H9 (cell line): ENCODE measurements around the gene DOK1. TPM values are rescaled to one million over a fixed set of nuclear protein-coding genes. Genes with fewer than 3 reads are reported as not detected.

Source experiments
- DNase-seq: peaks from one replicate; pipeline ENCODE4 v3.0.0-alpha.2; 2017
- H2AFZ ChIP-seq: one replicate; pipeline ENCODE4 v1.6.1; 2013; ENCODE audit warnings: mild to moderate bottlenecking, low read length, control low read depth, moderate library complexity
- H2AK5ac ChIP-seq: 2 replicates; pipeline ENCODE4 v1.6.1; 2013; ENCODE audit warnings: low read length, control low read depth, mixed read lengths; ENCODE audit not compliant: insufficient read length
- H2BK120ac ChIP-seq: one replicate; pipeline ENCODE4 v1.6.1; 2013; ENCODE audit warnings: low read depth, mild to moderate bottlenecking, low read length, control low read depth, inconsistent platforms; ENCODE audit not compliant: poor library complexity, severe bottlenecking
- H2BK12ac ChIP-seq: 2 replicates; pipeline ENCODE4 v1.6.1; 2013; ENCODE audit warnings: low read length, control low read depth, mixed read lengths, low read depth; ENCODE audit not compliant: insufficient read length
- H2BK15ac ChIP-seq: 2 replicates; pipeline ENCODE4 v1.6.1; 2013; ENCODE audit warnings: low read depth, low read length, control low read depth
- H2BK20ac ChIP-seq: one replicate; pipeline ENCODE4 v1.6.1; 2013; ENCODE audit warnings: low read depth, mild to moderate bottlenecking, low read length, control low read depth, inconsistent platforms; ENCODE audit not compliant: poor library complexity, severe bottlenecking
- H2BK5ac ChIP-seq: 2 replicates; pipeline ENCODE4 v1.6.1; 2013; ENCODE audit warnings: low read length, control low read depth, mixed read lengths; ENCODE audit not compliant: insufficient read length
- H3K14ac ChIP-seq: 2 replicates; pipeline ENCODE4 v1.6.1; 2013; ENCODE audit warnings: low read length, control low read depth; ENCODE audit not compliant: insufficient read depth
- H3K18ac ChIP-seq: 2 replicates; pipeline ENCODE4 v1.6.1; 2013; ENCODE audit warnings: low read depth, mild to moderate bottlenecking, mixed read lengths, low read length, control low read depth; ENCODE audit not compliant: insufficient read length
- H3K23ac ChIP-seq: 2 replicates; pipeline ENCODE4 v1.6.1; 2013; ENCODE audit warnings: low read length, control low read depth, mixed read lengths, low read depth; ENCODE audit not compliant: insufficient read length
- H3K23me2 ChIP-seq: 2 replicates; pipeline ENCODE4 v1.6.1; 2013; ENCODE audit warnings: low read depth, mild to moderate bottlenecking, mixed read lengths, low read length, control low read depth; ENCODE audit not compliant: insufficient read length, poor library complexity, severe bottlenecking
- H3K27ac ChIP-seq: 2 replicates; pipeline ENCODE4 v1.5.1; 2013; ENCODE audit warnings: low read length, control low read depth, mixed read lengths, low read depth; ENCODE audit not compliant: insufficient read length
- H3K27me3 ChIP-seq: 2 replicates; pipeline ENCODE4 v1.6.1; 2013; ENCODE audit warnings: low read length, control low read depth, inconsistent platforms; ENCODE audit not compliant: insufficient read depth
- H3K4ac ChIP-seq: 2 replicates; pipeline ENCODE4 v1.6.1; 2013; ENCODE audit warnings: low read depth, mild to moderate bottlenecking, control low read depth, inconsistent platforms, low read length, moderate library complexity
- H3K4me1 ChIP-seq: 2 replicates; pipeline ENCODE4 v1.6.1; 2013; ENCODE audit warnings: low read length, control low read depth, inconsistent platforms; ENCODE audit not compliant: insufficient read depth
- H3K4me2 ChIP-seq: 2 replicates; pipeline ENCODE4 v1.6.1; 2013; ENCODE audit warnings: low read length, control low read depth, mixed read lengths; ENCODE audit not compliant: insufficient read length, insufficient read depth
- H3K56ac ChIP-seq: 2 replicates; pipeline ENCODE4 v1.6.1; 2013; ENCODE audit warnings: low read depth, mild to moderate bottlenecking, mixed read lengths, low read length, control low read depth; ENCODE audit not compliant: insufficient read length
- H3K79me1 ChIP-seq: 2 replicates; pipeline ENCODE4 v1.6.1; 2013; ENCODE audit warnings: low read depth, mild to moderate bottlenecking, moderate library complexity, low read length, control low read depth, inconsistent platforms; ENCODE audit not compliant: insufficient read depth, poor library complexity, severe bottlenecking
- H3K79me2 ChIP-seq: 2 replicates; pipeline ENCODE4 v1.6.1; 2013; ENCODE audit warnings: low read length, control low read depth, inconsistent platforms; ENCODE audit not compliant: insufficient read depth
- H3K9ac ChIP-seq: 2 replicates; pipeline ENCODE4 v1.6.1; 2013; ENCODE audit warnings: low read length, control low read depth, mixed read lengths; ENCODE audit not compliant: insufficient read length; ENCODE audit errors: extremely low read depth
- H3K9me3 ChIP-seq: one replicate; pipeline ENCODE4 v1.6.1; 2013; ENCODE audit warnings: low read depth, low read length, inconsistent platforms; ENCODE audit not compliant: control insufficient read depth
- H3T11ph ChIP-seq: one replicate; pipeline ENCODE4 v1.6.1; 2013; ENCODE audit warnings: mild to moderate bottlenecking, low read length, control low read depth, inconsistent platforms
- H4K20me1 ChIP-seq: one replicate; pipeline ENCODE4 v1.6.1; 2013; ENCODE audit not compliant: control insufficient read depth, insufficient read length, insufficient read depth
- H4K5ac ChIP-seq: 2 replicates; pipeline ENCODE4 v1.6.1; 2013; ENCODE audit warnings: low read depth, mild to moderate bottlenecking, mixed read lengths, low read length, control low read depth; ENCODE audit not compliant: insufficient read length
- H4K8ac ChIP-seq: replicated peaks from 2 replicates; pipeline ENCODE4 v1.6.1; 2013; ENCODE audit warnings: low read length, control low read depth, mixed read lengths, low read depth; ENCODE audit not compliant: insufficient read length
- H4K91ac ChIP-seq: 2 replicates; pipeline ENCODE4 v1.6.1; 2013; ENCODE audit warnings: low read depth, mild to moderate bottlenecking, moderate library complexity, mixed read lengths, low read length, control low read depth; ENCODE audit not compliant: insufficient read length
- H3K27ac Mint-ChIP-seq, 3 experiments: 2 replicates in 2 of 3; 3 replicates in 1 of 3; pipeline ENCODE4 v1.8.0; 2020 to 2021; ENCODE audit warnings: mixed read lengths in 3 of 3, mild to moderate bottlenecking in 1 of 3, moderate library complexity in 1 of 3
- H3K27me3 Mint-ChIP-seq: 2 replicates; pipeline ENCODE4 v1.8.0; 2021; ENCODE audit warnings: low read depth, mild to moderate bottlenecking, moderate library complexity, mixed read lengths
- H3K36me3 Mint-ChIP-seq, 3 experiments: 2 replicates in 2 of 3; 3 replicates in 1 of 3; pipeline ENCODE4 v1.8.0; 2020 to 2021; ENCODE audit warnings: low read depth in 3 of 3, mixed read lengths in 3 of 3; ENCODE audit not compliant: insufficient read depth in 1 of 3
- H3K4me1 Mint-ChIP-seq, 2 experiments: 2 replicates each; pipeline ENCODE4 v1.8.0; 2020; ENCODE audit warnings: mixed read lengths in 2 of 2
- H3K4me3 Mint-ChIP-seq, 2 experiments: 2 replicates in 1 of 2; 3 replicates in 1 of 2; pipeline ENCODE4 v1.8.0; 2020 to 2021; ENCODE audit warnings: mild to moderate bottlenecking in 2 of 2, mixed read lengths in 2 of 2, moderate library complexity in 1 of 2
- H3K9me3 Mint-ChIP-seq, 2 experiments: 2 replicates in 1 of 2; 3 replicates in 1 of 2; pipeline ENCODE4 v1.8.0; 2020; ENCODE audit warnings: mild to moderate bottlenecking in 2 of 2, mixed read lengths in 2 of 2, moderate library complexity in 1 of 2
- WGBS: extraction: QIAGEN DNeasy Blood & Tissue Kit; methylation state at CpG from one replicate; pipeline ENCODE4 v1.1.7; 2013; ENCODE audit warnings: missing lambda C conversion rate, low lambda C conversion rate, mixed read lengths; ENCODE audit not compliant: insufficient read length; ENCODE audit errors: extremely low coverage; 5-methylcytosine and 5-hydroxymethylcytosine counted together
- total RNA-seq: library from RNA; stranded (reverse); gene quantifications from 2 replicates; pipeline ENCODE4 v1.2.1, GENCODE V29; 2021
- TF ChIP-seq, protein P1 (sequence below): fragments of 200-600 bp; sonication (generic); conservative IDR thresholded peaks from 3 replicates; pipeline ENCODE4 v1.8.0; 2021; ENCODE audit warnings: antibody characterized with exemption, mild to moderate bottlenecking

The DOK1 gene
- total RNA-seq, 1 experiment from 2014 or later, result 16.0 TPM

- H2BK20ac ChIP-seq, result no peak overlapping the region
- H3K27ac Mint-ChIP-seq, result no peak overlapping the region
- H3K23ac ChIP-seq, result no peak overlapping the region
- no peak overlapping the region for H2AFZ ChIP-seq
- no peak for DNase-seq
- no CpG with 5 or more reads among the region's 11 CpGs for WGBS
- H2BK15ac ChIP-seq, result no peak overlapping the region
- no peaks in the 10 kb centered on the region for H4K20me1 ChIP-seq
- H2BK120ac ChIP-seq, result no peak overlapping the region
- H3K27ac ChIP-seq, result no peak overlapping the region
- no peaks in the 10 kb centered on the region; a peak in 1 of 5 replicates for H3K9me3 Mint-ChIP-seq
- H2BK5ac ChIP-seq, result no peak overlapping the region
- peaks cover 15% of the 10 kb centered on the region for H3K23me2 ChIP-seq
- no peak overlapping the region for H4K91ac ChIP-seq
- H2BK12ac ChIP-seq, result no peak overlapping the region
- H3K4ac ChIP-seq, result no peak overlapping the region
- no peak overlapping the region for H3T11ph ChIP-seq
- no peak overlapping the region for H3K14ac ChIP-seq
- no peak overlapping the region for H3K56ac ChIP-seq
- no peak overlapping the region for H3K4me2 ChIP-seq
- no peak overlapping the region for H3K9ac ChIP-seq
- peaks cover 4% of the 10 kb centered on the region; the same call in 1 of the 2 replicates for H3K79me2 ChIP-seq
- H3K79me1 ChIP-seq, result peaks cover 4% of the 10 kb centered on the region
- peaks cover 21% of the 10 kb centered on the region for H3K27me3 Mint-ChIP-seq
- H3K27me3 ChIP-seq, result peaks cover 3% of the 10 kb centered on the region; the same call in 1 of the 2 replicates
- no peak overlapping the region for H3K18ac ChIP-seq
- H3K4me3 Mint-ChIP-seq, result peak overlapping the region in 1 of 2 experiments; percentile 63; a peak in 3 of 5 replicates
- peaks cover 17 to 22% of the 10 kb centered on the region in 2 experiments for H3K4me1 Mint-ChIP-seq
- TF ChIP-seq, protein P1, sequence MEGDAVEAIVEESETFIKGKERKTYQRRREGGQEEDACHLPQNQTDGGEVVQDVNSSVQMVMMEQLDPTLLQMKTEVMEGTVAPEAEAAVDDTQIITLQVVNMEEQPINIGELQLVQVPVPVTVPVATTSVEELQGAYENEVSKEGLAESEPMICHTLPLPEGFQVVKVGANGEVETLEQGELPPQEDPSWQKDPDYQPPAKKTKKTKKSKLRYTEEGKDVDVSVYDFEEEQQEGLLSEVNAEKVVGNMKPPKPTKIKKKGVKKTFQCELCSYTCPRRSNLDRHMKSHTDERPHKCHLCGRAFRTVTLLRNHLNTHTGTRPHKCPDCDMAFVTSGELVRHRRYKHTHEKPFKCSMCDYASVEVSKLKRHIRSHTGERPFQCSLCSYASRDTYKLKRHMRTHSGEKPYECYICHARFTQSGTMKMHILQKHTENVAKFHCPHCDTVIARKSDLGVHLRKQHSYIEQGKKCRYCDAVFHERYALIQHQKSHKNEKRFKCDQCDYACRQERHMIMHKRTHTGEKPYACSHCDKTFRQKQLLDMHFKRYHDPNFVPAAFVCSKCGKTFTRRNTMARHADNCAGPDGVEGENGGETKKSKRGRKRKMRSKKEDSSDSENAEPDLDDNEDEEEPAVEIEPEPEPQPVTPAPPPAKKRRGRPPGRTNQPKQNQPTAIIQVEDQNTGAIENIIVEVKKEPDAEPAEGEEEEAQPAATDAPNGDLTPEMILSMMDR, result no peak
- H2AK5ac ChIP-seq, result no peak overlapping the region
- H4K5ac ChIP-seq, result no peak overlapping the region
- H4K8ac ChIP-seq, result no peak overlapping the region
- H3K9me3 ChIP-seq, result no peaks in the 10 kb centered on the region
- H3K4me1 ChIP-seq, result peaks cover 4% of the 10 kb centered on the region; the same call in 1 of the 2 replicates
- peaks cover 27 to 39% (median 30%) of the 10 kb centered on the region in 3 experiments for H3K36me3 Mint-ChIP-seq
Measured at GRCh38 chr2:74526649-74527230, 27.8 kb upstream of the DOK1 start.
